Stimulated activated CD4-positive, alpha-beta T cell treated with anti-CD3 and anti-CD28 coated beads, Interleukin-1b, Interleukin-23, amount 100 ng/mL, for 1 hour (primary cell): ENCODE measurements around the gene MPDU1.

Source experiments
- DNase-seq, 2 donors: peaks; one replicate each; pipeline ENCODE4 v3.0.0-alpha.2; 2020; ENCODE audit warnings: low read depth in 2 of 2

MPDU1 gene

DNA sequence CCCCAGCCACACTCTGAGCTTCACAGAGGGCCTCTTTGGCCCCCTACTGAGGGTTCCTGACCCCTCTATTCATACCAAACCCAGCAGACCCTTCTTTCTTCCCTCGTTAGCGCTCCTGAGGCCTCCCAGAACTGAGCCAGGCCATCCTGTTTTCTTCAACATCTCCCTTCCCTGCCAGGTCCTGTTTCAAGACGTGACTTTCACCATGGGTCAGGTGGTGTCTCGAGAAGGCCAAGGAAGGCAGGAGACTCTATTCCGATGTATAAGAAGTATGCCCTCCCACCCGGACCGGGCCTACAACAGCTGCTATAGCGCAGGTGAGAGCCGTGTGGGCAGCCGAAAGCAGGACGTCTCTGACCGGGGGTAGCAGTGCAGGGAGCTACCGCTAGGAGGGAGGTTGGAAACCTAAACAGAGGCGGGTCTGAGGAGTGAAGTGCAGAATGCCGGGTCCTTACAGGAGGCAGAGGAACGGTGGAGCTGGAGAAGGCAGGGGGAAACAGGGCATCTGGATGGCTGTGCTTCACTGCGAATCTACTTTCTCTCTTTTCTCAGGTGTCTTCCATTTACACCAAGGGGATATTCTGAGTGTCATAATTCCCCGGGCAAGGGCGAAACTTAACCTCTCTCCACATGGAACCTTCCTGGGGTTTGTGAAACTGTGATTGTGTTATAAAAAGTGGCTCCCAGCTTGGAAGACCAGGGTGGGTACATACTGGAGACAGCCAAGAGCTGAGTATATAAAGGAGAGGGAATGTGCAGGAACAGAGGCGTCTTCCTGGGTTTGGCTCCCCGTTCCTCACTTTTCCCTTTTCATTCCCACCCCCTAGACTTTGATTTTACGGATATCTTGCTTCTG, 23.3 kb upstream of the MPDU1 start:
- peak in 1 of 2 donors; percentile 38 for DNase-seq

DNA sequence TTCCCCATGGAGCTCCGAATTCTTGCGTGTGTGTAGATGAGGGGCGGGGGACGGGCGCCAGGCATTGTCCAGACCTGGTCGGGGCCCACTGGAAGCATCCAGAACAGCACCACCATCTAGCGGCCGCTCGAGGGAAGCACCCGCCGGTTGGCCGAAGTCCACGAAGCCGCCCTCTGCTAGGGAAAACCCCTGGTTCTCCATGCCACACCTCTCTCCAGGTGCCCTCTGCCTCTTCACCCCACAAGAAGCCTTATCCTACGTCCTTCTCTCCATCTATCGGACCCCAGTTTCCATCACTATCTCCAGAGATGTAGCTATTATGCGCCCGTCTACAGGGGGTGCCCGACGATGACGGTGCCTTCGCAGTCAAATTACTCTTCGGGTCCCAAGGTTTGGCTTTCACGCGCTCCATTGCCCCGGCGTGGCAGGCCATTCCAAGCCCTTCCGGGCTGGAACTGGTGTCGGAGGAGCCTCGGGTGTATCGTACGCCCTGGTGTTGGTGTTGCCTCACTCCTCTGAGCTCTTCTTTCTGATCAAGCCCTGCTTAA, 22.6 kb upstream of the MPDU1 start:
- peak; percentile 64 to 71 for DNase-seq

DNA sequence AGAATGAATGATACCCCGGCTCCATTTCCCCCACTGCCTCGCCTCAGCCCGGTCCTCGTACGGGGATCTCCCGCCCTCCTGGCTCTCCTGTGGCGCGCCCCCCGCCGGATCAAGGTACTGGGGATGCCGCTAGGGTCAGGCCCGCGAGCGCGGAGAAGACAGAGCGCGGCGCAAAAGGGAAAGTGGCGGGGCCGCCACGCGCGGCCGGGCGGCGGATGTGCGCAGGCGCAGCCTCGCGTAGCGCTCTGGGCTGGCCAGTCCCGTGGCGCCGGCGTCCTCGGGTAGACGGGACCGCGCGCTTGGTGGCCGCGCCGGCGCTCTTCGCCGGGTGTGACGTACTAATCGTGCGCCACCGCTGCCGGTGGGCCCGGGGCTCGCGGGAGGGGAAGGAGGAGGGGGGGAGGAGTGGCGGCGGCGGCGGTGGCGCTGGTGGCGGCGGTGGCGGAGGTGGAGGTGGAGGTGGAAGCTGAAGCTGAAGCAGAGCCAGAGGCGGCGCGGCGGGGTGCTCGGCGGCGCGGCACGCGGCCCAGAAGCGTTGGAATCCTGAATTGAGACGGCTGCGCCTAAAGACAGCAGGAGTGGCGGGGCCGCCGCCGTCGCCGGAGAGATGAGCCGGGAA, 22.0 kb upstream of the MPDU1 start, which contains the start of gene SENP3:
TSS of gene SENP3 (plus strand) at position 331 of the 619 bp plus-strand sequence. CDS start 1,158 bp downstream, outside the sequence.
- DNase-seq, result peak; percentile 74 to 76

DNA sequence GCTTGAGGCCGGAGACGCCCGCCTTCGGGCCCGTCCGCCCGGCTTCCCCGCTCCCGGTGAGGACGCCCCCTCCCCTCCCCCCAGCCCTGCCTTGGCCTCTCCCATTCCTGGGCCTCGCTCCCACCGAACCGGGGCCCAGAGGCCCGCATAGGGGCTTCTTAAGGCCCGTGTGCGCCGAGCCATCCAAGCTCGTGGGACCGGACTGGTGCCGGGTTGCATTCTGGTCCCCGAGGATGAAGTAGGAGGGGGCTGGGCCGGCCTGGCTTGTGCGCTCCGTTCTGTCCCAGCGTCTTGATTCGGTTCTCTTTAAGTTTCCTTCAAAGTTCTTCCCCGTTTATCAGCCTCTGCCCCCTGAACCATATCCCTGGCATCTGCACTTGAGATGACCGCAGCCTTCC, 21.4 kb upstream of the MPDU1 start:
- DNase-seq, result no peak

DNA sequence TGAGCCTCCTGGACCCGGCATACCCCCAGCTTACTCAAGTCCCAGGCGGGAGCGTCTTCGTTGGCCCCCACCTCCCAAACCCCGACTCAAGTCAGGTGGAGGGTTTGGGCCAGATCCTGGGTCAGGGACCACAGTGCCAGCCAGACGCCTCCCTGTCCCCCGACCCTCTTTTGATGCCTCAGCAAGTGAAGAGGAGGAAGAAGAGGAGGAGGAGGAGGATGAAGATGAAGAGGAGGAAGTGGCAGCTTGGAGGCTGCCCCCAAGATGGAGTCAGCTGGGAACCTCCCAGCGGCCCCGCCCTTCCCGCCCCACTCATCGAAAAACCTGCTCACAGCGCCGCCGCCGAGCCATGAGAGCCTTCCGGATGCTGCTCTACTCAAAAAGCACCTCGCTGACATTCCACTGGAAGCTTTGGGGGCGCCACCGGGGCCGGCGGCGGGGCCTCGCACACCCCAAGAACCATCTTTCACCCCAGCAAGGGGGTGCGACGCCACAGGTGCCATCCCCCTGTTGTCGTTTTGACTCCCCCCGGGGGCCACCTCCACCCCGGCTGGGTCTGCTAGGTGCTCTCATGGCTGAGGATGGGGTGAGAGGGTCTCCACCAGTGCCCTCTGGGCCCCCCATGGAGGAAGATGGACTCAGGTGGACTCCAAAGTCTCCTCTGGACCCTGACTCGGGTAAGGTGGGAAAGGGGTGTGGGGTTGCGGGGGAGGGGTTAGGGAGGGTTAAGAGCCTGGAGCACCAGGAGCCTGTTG, 20.4 kb upstream of the MPDU1 start:
- no peak for DNase-seq

DNA sequence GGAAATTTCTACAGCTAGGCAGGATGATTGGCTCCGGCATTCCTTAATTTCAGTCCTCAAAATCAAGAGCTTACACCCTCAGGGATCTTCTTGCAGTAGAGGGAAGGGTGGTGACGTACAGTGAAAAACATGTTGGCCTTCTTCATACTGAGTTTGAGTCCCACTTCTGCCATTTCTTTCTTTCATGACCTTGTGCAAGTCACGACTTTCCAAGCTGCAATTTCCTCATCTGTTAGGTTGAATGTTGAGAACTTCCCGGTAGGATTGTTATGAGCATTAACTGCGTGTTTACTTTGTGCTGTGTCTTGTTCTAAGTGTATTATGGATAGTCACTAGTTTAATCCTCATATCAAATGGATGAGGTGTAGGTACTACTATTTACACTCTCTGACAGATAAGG, 14.1 kb upstream of the MPDU1 start:
- DNase-seq, result no peak

DNA sequence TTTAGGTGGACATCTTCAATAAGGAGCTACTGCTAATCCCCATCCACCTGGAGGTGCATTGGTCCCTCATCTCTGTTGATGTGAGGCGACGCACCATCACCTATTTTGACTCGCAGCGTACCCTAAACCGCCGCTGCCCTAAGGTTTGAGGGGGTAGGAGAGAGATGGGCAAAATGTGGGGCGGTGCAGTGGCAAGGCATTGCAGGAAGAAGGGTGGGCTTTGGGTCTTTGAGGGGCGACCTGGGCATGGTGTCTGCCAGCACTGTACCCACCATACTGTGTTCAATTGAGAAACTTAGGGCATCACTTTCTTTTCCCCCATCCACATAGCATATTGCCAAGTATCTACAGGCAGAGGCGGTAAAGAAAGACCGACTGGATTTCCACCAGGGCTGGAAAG, 13.3 kb upstream of the MPDU1 start:
- no peak for DNase-seq

DNA sequence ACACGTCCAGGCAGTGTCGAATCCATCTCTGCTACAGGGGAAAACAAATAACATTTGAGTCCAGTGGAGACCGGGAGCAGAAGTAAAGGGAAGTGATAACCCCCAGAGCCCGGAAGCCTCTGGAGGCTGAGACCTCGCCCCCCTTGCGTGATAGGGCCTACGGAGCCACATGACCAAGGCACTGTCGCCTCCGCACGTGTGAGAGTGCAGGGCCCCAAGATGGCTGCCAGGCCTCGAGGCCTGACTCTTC, 11.4 kb upstream of the MPDU1 start:
- no peak for DNase-seq

DNA sequence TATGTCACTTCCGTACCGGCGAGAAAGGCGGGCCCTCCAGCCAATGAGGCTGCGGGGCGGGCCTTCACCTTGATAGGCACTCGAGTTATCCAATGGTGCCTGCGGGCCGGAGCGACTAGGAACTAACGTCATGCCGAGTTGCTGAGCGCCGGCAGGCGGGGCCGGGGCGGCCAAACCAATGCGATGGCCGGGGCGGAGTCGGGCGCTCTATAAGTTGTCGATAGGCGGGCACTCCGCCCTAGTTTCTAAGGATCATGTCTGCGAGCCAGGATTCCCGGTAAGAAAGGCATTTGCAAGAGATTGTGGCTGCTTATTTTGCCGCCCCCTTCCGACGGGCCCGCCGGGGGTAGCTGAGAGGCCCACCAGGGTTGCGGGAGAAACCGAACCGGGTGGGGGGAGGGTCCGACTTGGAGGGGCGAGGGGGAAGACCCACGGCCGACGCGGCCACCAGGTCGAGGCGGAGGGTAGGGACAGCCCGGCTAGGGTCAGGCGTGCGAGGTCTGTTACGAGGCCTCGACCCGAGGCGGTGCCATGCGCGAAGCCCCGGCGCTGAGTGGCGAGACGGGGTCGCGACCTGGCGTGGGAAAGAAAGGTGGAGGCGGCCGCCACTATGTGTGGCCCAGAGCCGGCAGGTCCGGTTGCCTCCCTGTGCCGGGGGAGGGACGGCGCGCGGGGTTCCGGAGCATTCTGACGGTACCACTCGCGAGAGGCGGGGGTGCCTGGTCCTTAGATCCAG, 10.9 kb upstream of the MPDU1 start:
- DNase-seq, result peak; percentile 99 to 100

DNA sequence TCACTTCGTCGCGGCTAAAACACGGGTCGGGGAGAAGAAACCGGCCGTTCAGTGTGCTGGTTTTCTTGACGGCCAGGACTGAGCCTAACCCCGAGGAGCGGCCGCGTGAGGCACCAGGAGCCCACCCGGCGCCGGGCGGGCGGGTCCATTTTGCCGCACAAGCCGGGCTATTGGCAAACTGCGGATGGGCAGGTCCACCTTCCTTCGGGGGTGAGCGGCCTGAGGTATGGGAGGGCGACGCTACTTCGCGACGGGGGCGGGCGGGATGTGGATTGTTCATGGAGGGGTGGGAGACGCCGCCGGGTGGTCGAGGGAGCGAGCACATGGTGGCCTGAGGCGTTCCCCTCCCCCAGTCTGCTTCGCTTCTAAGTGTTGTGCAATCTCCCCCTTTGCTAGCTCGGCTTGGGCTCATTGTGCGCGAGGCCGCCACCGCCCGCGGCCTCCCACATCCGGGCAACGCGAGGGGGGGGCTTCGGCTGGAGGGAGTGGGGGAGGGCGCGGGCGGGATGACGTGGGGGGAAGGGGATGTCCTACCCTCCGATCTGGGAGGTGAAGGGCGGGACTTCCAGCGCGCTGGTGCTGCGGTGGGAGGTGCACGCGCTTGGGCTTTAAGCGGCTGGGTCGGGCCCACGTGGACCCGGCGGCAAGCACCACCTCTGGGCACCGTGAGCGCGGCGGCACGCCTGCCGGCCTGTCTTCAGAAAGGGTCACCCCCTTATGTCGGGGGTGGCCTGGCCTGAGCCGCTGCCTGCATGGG, 10.2 kb upstream of the MPDU1 start:
- DNase-seq, result peak; percentile 80 to 84

DNA sequence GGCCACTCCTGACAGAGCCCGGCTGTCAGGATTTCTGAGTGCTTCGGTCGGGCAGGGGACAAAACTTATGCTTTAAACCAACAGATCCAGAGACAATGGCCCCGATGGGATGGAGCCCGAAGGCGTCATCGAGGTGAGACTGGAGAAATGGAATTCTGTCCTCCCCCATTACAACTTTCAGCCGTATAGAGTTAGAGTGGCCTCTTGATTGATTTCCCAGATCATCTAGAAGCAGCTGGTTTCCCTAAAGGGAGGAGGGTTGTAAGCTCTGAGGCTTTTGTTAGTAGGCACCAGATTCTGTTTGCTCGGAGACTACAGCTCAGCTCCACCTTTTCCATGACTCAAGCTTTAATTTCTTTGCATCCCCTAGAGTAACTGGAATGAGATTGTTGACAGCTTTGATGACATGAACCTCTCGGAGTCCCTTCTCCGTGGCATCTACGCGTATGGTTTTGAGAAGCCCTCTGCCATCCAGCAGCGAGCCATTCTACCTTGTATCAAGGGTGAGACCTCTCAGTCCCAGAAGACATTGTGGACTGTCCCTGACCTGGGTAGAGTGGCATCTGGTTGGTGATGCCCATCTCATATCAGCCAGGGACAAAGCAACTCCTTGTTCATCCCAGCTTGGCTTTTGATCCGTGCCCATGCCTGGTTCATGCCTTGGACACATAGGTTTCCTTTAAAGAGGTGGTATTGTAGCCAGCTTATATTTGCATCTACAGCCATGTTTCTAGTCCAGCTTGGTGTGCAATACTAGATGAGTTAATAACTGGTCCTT, 9.3 kb upstream of the MPDU1 start:
- no peak for DNase-seq

DNA sequence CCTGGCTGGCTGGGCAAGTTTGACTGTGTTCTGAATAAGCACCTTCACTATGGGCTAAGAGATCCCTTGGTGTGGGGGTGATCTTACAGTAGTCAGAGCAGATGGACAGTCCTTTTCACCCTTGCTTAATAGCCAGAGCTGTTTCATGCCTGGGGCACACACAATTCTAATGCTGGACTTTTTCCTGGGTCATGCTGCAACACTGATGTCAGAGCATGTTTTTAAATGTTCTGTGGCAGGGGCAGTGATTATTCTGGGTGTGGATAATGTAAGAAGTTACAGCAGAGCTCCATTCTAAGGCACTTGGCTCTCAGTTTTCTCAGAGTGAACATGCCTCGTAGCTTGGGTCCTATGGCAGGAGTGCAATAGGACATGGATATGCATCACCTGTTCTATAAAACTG, 8.2 kb upstream of the MPDU1 start:
- DNase-seq, result no peak

DNA sequence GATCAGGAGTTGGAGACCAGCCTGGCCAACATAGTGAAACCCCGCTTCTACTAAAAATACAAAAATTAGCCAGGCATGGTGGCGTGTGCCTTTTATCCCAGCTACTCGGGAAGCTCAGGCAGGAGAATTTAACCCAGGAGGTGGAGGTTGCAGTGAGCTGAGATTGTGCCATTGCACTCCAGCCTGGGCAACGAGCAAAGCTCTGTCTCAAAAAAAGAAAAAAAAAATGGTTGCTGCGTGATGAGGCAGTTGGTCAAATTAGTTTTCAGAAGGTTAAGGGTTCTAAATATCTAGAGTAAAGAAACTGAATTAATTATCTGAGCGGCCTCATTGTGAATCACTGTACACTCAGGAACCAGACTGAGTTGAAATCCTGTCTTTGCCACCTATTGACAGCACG, 7.7 kb upstream of the MPDU1 start:
- DNase-seq, result no peak

DNA sequence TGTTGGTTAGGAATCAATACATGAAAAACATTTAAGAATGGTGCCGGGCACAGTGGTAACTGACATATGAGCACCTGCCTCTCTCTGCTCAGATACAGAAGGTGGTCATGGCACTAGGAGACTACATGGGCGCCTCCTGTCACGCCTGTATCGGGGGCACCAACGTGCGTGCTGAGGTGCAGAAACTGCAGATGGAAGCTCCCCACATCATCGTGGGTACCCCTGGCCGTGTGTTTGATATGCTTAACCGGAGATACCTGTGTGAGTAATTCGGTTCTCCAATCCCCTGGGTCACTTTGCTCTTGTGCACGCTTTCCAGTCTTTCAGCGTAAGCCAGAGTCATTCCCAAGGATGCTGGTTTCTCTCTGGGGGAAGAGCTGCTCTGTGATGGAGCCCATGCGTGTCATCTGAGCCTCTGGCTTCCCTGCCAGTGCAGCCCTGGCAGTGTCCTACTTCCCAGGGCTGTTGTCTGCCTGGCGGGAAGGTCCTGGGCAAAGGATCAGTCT, 7.2 kb upstream of the MPDU1 start:
- no peak for DNase-seq

DNA sequence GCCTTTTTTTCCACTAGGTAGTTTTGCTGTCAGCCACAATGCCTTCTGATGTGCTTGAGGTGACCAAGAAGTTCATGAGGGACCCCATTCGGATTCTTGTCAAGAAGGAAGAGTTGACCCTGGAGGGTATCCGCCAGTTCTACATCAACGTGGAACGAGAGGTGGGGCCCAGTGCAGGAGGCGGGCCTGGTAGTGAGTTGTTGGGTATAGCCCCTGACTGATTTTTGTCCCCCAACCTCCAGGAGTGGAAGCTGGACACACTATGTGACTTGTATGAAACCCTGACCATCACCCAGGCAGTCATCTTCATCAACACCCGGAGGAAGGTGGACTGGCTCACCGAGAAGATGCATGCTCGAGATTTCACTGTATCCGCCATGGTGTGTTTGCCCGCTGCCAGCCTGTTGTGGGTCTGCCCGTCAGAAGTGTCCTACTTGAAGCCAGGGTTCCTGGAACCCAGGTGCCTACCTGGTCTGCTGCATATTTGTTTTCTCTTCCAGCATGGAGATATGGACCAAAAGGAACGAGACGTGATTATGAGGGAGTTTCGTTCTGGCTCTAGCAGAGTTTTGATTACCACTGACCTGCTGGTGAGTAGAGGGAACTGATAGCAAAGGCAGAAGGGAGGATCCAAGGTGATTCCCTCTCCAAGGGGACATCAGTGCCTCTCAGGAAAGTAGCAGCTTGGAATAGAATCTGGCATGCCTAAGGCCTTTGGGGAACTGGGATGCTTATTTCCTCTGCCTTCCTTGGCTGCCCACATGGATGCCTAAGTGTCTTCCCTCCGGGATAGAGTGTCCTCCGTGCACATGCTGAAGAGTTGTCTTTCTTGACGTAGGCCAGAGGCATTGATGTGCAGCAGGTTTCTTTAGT, 6.1 kb upstream of the MPDU1 start:
- DNase-seq, result no peak

DNA sequence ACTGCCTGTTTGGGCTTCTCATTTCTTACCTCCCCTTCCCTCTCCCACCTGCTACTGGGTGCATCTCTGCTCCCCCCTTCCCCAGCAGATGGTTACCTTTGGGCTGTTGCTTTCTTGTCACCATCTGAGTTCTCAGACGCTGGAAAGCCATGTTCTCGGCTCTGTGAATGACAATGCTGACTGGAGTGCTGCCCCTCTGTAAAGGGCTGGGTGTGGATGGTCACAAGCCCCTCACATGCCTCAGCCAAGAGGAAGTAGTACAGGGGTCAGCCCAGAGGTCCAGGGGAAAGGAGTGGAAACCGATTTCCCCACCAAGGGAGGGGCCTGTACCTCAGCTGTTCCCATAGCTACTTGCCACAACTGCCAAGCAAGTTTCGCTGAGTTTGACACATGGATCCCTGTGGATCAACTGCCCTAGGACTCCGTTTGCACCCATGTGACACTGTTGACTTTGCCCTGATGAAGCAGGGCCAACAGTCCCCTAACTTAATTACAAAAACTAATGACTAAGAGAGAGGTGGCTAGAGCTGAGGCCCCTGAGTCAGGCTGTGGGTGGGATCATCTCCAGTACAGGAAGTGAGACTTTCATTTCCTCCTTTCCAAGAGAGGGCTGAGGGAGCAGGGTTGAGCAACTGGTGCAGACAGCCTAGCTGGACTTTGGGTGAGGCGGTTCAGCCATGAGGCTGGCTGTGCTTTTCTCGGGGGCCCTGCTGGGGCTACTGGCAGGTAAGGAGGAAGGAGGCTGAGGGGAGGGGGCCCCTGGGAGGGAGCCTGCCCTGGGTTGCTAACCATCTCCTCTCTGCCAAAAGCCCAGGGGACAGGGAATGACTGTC, 4.4 kb upstream of the MPDU1 start, which contains the start of gene CD68:
TSS of gene CD68 (plus strand) at position 638 of the 833 bp plus-strand sequence. CDS start at position 678, 40 bp downstream.
- DNase-seq, result peak in 1 of 2 donors; percentile 51

DNA sequence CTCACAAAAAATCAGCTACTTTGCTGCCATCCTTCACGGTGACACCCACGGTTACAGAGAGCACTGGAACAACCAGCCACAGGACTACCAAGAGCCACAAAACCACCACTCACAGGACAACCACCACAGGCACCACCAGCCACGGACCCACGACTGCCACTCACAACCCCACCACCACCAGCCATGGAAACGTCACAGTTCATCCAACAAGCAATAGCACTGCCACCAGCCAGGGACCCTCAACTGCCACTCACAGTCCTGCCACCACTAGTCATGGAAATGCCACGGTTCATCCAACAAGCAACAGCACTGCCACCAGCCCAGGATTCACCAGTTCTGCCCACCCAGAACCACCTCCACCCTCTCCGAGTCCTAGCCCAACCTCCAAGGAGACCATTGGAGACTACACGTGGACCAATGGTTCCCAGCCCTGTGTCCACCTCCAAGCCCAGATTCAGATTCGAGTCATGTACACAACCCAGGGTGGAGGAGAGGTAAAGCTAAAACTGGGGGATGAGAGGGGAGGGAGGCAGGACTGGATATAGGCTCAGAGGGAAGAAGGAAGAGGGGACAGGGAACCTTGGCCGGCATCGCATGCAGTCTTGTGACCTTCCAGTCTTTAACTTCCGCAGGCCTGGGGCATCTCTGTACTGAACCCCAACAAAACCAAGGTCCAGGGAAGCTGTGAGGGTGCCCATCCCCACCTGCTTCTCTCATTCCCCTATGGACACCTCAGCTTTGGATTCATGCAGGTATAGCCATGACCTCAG, 3.6 kb upstream of the MPDU1 start:
- no peak for DNase-seq
